ENCODE data around the gene STX7. TPM values are rescaled to one million over a fixed set of nuclear protein-coding genes. Genes with fewer than 3 reads are reported as not detected.
"Not testable (repeated sequence)": the region's sequence is repeated elsewhere in the genome, so short reads cannot be mapped to it uniquely, and the experiment has no call there.

The STX7 gene, protein sequence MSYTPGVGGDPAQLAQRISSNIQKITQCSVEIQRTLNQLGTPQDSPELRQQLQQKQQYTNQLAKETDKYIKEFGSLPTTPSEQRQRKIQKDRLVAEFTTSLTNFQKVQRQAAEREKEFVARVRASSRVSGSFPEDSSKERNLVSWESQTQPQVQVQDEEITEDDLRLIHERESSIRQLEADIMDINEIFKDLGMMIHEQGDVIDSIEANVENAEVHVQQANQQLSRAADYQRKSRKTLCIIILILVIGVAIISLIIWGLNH
- 30.5 and 45.7 TPM in 2 replicates for total RNA-seq (2014; rRNA removed; shearing (Covaris generic))

DNA sequence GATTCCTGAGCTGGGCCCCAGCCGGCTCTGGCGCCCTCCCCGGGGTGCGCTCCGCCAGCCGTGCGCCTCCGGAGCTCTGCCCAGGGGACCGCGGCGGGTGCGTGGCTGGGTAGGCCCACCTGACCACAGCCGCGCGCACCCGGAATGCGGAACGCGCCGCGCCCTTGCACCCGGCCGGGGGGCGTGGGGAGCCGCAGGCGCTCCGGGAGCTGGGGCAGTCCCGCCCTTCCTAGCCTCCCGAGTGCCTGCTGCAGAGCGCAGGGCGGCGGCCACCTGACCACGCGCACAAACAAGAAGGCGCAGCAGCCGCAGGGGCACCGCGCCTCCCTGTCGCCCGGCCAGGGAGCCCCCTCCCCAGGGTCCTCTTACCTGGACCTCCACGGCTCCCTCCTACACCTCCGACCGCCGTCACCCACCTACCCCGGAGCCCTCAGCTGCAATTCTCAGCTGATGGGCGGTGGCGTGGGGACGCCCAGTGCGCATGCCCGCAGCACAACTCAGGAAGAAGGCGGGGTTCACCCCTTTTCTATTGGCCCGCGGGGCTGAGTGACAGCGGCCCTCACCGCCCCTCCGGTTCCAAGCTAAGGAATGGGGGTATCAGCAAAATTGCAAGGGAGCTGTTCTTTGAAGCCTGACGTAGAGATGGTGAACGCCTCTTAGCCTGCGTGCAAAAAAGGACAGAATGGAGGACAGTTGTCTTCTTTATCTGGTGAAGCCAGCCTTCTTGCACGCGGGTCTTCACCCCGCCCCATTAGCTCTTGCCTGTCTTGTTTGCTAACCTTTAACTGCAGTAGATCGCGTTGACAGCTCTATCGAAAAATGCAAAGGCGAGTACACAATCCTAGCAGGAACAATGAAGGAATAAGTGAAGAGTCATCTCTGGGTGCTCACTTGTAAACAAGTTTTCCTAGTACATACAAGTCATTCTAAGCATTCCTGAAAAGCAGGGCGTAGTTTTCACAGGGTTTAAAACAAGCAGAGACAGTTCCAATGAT lies at the start of gene STX7:
TSS of gene STX7 (minus strand) at position 479 of the 995 bp plus-strand sequence. CDS start 9,586 bp downstream, outside the sequence.
- DNase-seq (ENCODE audit: low read depth): peak; percentile 92

DNA sequence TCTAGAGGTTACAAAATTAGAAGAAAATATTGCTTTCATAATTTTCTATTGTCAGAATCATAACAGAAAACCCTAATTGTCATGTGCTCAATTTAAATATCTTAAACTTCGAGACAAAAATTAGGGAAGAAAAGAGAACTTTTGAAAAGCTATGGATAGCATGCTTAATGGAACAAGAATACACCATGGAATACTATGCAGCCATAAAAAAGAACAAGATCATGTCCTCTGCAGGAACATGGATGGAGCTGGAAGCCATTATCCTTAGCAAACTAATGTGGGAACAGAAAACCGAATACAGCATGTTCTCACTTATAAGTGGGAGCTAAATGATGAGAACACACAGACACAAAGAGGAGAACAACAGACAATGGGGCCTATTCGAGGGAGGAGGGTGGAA lies 47.2 kb upstream of the STX7 start:
- DNase-seq (ENCODE audit: low read depth): not testable (repeated sequence)

DNA sequence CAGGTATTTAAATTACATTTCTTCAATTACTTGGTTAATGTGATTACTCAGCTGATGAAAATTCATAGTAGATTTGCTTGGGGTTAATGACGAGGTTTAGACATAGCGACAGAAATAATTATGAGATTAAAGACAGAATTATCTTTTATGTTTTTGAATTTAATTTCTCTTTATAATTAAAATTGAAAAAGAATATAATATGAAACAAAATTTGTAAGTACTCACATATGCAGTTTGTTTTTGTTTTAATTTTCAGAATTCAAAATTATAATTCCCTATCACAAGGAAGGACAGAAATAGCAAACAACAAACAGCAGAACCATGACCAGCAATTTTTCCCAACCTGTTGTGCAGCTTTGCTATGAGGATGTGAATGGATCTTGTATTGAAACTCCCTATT lies 39.5 kb upstream of the STX7 start, which contains the start of gene TAAR8:
TSS of gene TAAR8 (plus strand) at position 301 of the 400 bp plus-strand sequence. CDS start at position 322, 21 bp downstream.
- DNase-seq (ENCODE audit: low read depth): no peak

DNA sequence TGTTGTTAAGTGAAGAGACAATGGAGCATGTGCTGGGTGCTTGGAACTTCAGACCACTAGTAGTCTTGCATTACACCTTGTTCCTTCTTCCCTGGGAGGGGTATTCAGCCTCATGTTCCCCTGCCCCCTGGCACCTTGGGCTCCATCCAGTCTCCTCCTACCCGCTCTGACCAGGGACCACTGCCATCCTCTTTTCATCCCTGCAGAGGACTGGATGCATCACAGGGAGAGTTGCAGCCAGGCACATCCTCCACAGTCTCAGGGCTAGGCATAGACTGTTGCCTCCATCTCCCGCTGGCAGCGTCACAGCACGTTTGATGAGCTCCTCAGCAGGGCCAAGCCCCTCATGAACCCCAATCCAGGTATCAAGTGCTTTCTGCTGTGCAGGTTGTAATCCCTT lies 38.3 kb upstream of the STX7 start:
- DNase-seq (ENCODE audit: low read depth): no peak

DNA sequence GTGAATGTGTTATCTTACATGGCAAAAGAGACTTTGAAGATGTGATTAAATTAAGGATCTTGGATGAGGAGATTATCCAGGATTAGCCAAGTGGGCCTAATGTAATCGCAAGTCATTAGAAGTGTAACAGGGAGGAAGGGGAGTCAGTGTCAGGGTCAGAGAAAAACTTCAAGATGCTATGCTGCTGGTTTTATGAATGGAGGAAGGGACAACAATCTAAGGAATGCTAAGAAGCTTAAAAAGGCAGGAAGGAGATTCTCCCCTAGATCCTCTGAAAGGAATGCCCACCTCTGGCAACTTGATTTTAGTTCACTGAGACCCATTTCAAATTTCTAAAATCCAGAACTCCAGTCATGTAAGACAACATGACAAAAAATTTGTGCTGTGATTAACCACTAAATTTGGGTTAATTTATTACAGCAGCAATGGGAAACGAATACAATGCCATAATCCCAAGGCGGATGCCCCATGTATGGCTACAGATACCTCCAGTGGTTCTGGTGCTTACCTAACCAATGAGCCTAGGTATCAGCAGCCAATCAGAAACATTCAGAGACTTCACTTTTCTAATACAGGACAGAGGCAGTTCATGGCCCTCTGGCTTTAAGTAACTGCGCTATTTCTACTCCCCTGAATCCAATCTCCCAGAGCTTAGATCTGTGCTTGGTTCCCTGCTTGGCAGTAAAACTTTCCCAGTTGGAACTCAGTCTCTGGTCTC lies 36.0 kb upstream of the STX7 start:
- no peak for DNase-seq (ENCODE audit: low read depth)

DNA sequence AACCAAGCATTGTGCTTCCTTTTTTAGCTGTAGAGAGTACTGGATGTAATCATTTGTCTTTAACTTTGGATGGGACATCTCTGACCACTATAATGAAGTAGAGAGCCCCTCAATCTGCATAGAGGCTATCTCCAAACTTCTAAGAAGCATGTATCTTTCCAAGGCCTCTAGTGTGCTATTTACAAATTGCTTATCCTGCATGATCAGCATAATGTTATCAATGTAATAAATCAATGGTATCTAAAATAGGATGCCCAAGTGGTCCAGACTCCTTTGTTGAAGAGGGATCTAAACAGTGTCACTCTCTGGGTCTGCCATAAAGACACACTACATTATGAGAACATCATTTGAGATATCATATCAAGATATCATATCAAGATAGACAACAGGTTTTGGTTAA lies 31.9 kb upstream of the STX7 start:
- no peak for DNase-seq (ENCODE audit: low read depth)

DNA sequence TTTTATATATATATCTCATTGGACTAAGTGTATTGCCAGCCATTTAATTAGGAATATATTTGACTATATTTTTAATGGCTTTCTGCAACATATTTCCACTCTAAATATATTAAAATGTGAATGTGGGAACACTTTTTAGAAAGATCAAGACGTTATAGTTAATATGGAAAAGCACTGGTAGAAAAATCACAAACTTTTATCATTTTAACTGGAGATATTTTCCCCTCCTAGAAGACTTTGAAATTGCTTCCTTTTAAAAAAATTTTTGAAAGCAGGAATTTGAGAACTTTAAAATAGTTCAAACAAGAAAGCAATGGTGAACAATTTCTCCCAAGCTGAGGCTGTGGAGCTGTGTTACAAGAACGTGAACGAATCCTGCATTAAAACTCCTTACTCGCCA lies 25.1 kb upstream of the STX7 start, which contains the start of gene TAAR9:
TSS of gene TAAR9 (plus strand) at position 301 of the 400 bp plus-strand sequence. CDS start at position 314, 13 bp downstream.
- DNase-seq (ENCODE audit: low read depth): no peak

DNA sequence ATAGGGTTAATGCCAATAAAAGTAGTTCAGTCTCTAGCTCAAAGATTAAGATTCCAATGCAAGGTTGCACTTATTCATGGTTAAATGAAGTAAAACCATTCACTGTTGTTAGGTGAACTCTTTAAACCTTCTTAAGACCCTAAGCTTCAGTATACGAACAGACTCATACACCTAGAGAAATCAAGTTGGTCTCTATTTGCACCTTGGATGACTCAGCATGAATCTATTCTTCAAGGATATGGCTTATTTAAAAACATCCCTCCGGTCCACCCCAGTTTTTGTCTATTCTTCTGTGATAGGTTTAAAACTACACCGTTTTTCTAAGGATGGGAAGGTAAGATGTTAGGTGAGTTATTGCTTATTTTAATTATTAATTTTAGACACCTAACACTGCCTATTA lies 24.2 kb upstream of the STX7 start:
- no peak for DNase-seq (ENCODE audit: low read depth)

DNA sequence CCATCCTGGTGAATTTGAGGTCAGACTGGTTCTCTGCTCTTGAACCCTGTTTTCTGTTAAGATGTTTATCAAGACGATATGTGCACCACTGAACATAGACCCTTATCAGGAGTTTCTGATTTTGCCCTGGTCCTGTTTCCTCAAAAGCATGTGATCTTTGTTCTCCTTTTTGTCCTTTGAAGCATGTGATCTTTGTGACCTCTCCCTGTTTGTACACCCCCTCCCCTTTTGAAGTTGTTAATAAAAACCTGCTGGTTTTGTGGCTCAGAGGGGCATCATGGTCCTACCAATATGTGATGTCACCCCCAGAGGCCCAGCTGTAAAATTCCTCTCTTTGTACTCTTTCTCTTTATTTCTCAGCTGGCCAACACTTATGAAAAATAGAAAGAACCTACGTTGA lies 21.6 kb upstream of the STX7 start:
- DNase-seq (ENCODE audit: low read depth): not testable (repeated sequence)

DNA sequence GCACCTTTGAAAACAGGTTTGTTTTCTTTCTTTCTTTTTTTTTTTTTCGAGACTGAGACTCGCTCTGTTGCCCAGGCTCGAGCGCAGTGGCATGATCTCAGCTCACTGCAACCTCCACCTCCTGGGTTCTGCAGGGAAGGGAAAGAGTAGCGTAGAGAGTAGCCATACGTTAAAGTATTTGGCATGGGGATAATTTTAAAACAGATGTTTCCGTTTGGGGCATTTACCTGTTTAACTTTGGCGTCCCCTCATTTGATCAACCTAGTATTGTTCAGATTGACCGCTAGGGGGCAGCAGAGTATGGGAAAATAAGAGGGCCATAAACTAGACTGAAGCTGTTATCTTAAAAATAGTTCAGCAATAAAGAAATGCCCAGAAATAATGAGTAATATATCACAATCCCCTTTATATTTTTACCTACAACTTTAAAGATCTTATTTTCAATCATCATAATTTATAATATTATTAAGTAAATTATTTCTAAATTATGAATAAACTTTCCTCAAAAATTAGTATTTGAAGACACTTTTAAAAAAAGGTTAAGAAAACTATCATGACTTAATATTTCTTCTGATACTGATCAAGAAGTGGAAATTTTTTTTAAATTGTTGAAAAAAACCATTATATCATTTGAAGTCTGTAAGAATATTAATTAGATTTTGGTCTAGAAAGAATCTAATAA lies 17.5 kb upstream of the STX7 start:
- peak; percentile 70 for DNase-seq (ENCODE audit: low read depth)

DNA sequence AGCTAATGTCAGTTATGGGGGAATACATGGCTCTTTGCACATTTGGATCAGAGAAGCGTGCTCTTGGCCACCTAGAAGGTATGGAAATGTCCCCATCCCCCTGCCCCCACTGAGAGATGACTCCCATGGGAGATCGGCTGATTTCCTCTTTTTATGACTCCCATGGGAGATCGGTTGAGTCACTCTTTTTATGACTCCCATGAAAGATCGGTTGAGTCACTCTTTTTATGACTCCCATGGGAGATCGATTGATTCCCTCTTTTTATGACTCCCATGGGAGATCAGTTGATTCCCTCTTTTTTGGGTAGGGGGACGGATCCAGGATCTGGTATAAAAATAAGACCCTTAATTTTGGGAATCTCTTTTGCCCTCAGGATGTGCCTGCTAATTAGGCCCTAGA lies 14.9 kb upstream of the STX7 start:
- peak; percentile 80 for DNase-seq (ENCODE audit: low read depth)

DNA sequence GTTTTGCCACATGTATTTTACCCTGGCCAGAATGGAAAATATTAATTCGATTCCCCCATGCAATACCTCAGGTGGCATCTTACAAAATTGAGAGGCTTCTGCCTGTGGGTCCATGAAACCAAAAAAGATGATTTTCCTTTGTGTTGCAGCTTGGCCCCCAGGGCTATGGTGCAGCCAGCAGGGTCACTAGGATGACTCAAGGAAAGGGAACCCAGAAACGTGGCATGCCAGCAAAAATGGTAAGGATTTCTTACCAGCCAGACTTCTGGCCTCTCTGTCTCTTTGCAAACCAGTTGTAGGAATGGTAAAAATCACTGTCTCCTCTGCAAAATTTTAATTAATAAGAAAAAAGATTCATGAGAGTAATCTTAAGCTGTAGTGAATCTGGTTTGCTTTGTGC lies 13.5 kb upstream of the STX7 start:
- DNase-seq (ENCODE audit: low read depth): peak; percentile 75

DNA sequence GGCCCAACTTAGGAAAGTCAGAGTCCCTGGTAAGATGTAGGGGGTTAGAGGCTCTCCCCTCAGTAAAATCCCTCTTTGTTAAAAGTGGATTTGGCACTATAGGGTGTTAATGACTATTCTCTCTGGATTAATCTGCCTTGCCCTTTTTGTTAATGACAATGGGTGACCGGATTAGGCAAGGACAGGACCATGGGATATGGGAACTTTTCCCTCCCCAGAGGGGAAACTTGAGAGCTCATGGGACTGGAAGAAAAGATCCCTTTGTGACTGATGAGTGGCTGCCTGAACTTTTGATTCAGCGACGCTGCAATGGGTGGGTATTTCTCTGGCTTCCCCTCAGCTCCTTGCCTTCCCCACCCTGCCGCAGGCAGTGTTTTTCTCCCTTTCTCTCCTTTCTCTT lies 12.9 kb upstream of the STX7 start:
- DNase-seq (ENCODE audit: low read depth): no peak

DNA sequence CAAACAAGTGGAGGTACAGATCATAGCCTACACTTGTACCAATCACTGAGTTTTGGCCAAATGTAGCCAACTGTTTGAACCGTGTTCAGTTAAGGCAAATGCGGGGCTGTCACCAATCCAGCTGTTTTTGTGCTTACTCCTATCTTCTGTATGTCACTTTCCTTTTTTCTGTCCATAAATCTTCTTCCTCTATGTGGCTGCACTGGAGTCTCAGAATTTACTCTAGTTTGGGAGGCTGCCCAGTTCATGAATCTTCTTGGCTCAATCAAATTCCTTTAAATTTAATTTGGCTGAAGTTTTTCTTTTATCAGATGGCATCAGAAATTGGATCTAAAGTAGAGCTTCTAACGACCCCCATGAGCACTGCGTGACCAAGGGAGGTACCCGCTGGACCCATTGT lies 11.7 kb upstream of the STX7 start:
- DNase-seq (ENCODE audit: low read depth): peak; percentile 34

DNA sequence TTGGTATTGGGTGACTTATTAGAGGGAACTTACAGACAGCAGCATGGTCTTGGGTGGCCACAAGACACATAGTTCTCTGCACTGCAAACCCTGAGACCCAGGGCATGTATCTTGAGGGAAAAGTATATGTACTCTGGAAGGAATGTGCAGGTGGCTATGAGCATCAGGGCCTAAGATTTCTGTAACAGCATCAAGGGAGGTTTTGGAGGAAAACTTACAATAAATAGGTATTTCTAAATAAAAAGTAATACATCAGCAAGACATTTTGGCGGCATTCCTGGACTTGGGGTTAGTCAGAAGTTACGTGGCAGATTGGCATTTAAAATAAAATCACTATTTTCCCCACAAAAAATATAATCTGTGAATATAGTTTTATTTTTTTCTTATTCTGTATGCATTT lies 8.0 kb upstream of the STX7 start:
- DNase-seq (ENCODE audit: low read depth): peak; percentile 82

DNA sequence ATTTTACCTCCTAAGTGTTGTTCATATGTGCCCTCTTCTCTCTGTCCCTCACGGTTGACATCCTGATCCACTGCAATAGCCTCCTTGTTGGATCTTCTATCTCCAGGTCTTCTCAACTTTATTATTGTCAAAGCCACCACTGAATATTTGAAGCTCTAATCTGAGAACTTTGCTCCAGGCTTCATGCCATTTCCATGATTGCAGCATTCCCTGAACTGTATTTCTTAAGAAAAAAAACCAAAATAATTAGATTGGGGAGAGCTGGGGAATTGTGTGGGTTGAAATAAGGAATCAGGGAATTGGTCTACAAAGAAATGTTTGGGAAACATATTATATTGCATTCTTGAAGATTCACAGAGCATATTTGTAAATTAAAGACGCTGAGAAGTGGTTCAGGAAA lies 2.5 kb upstream of the STX7 start:
- no peak for DNase-seq (ENCODE audit: low read depth)

DNA sequence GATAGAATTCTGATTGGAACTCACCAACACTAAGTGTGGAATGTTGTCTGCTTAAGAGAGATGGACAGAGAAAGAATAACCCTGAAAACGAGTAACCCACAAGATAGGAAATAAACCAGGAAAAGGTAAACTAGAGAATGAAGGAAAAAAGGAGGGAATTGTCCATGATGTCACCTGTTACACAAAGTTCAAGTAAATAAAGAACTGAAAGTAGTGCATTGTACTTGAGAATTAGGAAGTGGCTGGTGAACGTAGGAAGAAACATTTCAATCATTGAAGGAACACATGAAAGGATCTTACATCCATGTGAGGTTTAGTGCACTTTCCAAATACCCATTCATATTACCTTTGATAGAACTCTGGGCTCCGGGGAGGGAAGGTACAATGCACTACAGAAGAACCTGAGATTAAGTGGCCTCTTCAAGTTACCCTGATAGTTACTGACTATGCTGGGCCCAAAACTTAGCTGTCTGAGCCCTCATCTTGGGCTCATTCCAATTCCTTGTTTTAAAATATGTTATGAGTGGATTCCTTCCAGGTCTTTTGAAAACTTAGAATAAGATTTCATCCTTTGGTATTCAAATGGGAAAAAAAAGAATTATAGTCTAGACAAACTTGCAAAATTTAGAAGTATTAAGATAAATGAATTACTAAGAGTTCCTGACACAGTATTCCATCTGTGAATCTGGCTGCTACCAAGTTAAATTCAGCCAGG lies 1.1 kb upstream of the STX7 start:
- no peak for DNase-seq (ENCODE audit: low read depth)

DNA sequence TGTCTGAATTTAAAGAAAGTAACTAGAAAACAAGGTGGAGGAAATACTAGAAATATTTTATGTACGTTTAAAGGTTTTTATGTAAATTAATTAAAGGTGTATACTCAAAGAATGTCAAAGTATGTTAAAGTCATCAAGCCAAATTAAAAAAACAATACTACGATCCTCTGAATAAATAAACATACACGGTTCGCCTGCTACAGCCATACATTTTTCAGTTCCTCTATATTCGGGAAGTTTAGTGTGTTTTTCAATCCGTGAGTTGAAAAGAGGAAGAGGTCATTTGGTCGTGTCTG lies 626 bp downstream of the STX7 start:
- DNase-seq (ENCODE audit: low read depth): no peak

DNA sequence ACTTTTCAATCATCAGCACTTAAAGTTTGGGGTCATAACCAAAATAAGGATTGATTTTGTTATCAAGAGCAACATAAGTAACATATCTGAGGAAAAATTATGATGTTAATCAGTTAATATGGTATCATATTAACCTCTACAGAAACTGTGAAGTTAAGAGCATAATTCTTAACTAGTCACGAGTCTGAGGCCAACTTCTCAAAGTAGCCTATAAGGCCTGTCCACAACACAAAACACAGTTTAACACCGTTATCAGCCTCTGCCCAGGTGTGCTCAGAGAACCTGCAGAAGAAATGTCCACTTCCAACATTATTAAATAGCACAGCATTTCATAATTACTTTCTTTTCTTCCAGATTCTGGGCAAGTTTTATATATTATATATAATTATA lies 1.1 kb downstream of the STX7 start:
- no peak for DNase-seq (ENCODE audit: low read depth)

DNA sequence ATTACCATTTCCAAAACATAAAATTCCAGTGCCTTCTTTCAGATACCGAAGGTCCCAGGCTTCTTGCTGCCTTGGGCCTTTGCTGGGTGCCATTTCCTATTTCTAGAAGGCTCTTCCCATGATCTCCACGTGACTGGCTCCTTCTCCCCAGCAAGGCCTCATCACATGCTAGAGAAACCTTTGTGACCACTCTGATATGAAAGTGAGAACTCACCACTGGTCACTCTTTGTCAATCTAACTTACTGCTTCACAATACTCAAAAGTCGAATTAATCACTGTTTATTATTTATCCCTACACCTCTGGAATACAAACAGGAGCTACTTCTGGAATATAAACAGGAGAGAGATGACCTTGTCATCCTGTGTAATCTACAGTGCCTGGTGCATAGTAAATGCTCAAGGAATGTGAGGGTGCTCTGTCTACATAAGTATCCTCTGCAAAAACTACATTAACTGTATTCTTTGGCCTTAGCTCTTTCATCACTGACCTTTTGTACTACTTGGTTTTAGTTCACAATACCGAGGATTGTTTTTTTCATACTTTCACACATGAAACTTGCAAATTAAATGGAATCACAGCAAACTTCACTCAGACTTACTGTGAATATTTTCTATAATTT lies 1.6 kb downstream of the STX7 start:
- DNase-seq (ENCODE audit: low read depth): no peak
